A673 (cell line): ENCODE results near the gene PARP6.
A peak's percentile ranks its signal among the peaks of the same experiment; 100 is the strongest.

Source experiments
- EZH2 ChIP-seq: fragments of 200-600 bp; sonication (generic); IDR thresholded peaks from 2 replicates; pipeline ENCODE4 v1.6.1; 2017; ENCODE audit warnings: borderline replicate concordance, low read depth, mild to moderate bottlenecking, mixed read lengths, antibody characterized with exemption, low read length; ENCODE audit not compliant: poor library complexity, severe bottlenecking
- TF ChIP-seq, protein P1 (sequence below): fragments of 300-800, 200-600 bp; sonication (generic); conservative IDR thresholded peaks from 2 replicates; pipeline ENCODE4 v1.5.1; 2017; ENCODE audit warnings: low read depth, mild to moderate bottlenecking, antibody characterized with exemption, low read length, moderate library complexity, mixed read lengths

GRCh38 chr15:72272213-72272996 is at the start of gene PARP6:
- TF ChIP-seq, protein P1, sequence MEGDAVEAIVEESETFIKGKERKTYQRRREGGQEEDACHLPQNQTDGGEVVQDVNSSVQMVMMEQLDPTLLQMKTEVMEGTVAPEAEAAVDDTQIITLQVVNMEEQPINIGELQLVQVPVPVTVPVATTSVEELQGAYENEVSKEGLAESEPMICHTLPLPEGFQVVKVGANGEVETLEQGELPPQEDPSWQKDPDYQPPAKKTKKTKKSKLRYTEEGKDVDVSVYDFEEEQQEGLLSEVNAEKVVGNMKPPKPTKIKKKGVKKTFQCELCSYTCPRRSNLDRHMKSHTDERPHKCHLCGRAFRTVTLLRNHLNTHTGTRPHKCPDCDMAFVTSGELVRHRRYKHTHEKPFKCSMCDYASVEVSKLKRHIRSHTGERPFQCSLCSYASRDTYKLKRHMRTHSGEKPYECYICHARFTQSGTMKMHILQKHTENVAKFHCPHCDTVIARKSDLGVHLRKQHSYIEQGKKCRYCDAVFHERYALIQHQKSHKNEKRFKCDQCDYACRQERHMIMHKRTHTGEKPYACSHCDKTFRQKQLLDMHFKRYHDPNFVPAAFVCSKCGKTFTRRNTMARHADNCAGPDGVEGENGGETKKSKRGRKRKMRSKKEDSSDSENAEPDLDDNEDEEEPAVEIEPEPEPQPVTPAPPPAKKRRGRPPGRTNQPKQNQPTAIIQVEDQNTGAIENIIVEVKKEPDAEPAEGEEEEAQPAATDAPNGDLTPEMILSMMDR: peak; percentile 77
- TF ChIP-seq EZH2: no peak
